ENCODE results near the gene ATF5.
"Not testable (repeated sequence)": the region's sequence is repeated elsewhere in the genome, so short reads cannot be mapped to it uniquely, and the experiment has no call there.

The ATF5 gene

DNA sequence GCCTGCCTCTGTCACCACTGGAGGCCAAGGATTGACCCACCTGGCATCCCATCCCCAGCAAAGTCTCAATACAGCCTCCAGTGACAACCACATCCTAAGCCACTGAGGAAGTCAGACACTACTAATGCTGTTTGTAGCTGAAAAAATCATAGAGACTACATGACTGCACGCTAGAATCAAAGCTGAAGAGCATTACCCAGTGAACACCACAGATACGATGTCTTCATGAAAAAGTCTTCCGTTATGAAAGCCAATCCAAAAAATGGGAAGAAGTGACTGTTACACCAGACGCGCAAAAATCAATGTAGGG lies 11.4 kb downstream of the ATF5 start:
- TF ChIP-seq ZFX (IDR thresholded peaks at IDR 0.05; ENCODE audit: borderline replicate concordance), result no peak
- TF ChIP-seq, protein P1, sequence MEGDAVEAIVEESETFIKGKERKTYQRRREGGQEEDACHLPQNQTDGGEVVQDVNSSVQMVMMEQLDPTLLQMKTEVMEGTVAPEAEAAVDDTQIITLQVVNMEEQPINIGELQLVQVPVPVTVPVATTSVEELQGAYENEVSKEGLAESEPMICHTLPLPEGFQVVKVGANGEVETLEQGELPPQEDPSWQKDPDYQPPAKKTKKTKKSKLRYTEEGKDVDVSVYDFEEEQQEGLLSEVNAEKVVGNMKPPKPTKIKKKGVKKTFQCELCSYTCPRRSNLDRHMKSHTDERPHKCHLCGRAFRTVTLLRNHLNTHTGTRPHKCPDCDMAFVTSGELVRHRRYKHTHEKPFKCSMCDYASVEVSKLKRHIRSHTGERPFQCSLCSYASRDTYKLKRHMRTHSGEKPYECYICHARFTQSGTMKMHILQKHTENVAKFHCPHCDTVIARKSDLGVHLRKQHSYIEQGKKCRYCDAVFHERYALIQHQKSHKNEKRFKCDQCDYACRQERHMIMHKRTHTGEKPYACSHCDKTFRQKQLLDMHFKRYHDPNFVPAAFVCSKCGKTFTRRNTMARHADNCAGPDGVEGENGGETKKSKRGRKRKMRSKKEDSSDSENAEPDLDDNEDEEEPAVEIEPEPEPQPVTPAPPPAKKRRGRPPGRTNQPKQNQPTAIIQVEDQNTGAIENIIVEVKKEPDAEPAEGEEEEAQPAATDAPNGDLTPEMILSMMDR (IDR thresholded peaks at IDR 0.05), result no peak
- H3K27ac ChIP-seq, result peak overlapping the region; percentile 35; the same call in 1 of the 2 replicates

DNA sequence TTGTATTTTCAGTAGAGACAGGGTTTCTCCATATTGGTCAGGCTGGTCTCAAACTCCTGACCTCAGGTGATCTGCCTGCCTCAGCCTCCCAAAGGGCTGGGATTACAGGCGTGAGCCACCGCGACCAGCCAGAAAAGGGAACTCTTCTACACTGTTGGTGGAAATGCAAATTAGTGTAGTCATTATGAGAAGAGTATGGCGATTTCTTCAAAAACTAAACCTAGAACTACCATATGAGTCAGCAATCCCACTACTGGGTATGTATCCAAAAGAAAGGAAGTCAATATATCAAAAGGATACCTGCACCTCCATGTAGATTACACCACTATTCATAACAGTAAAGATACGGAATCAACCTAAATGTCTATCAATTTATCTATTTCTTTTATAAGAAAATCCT lies 15.6 kb downstream of the ATF5 start:
- not testable (repeated sequence) for H3K27ac ChIP-seq

DNA sequence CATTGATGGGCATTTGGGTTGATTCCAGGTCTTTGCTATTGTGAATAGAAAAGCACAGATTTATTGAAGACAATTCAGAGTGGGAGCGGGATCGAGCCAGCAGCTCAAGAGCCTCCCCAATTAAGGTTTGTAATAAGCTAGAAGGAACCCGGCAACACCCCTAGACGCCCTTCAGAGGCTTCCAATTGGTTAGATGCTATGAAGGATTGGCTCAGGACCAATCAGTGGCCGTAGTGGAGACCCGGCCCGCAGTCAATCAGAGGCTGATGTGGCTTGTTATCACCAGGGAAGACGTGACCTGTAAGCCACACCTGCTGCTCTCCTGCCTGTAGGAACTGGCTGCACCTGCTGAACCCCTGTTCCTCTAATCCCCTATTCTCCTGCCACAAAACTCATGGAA lies 17.4 kb downstream of the ATF5 start:
- TF ChIP-seq, protein P1 (IDR thresholded peaks at IDR 0.05), result no peak
- TF ChIP-seq ZFX (IDR thresholded peaks at IDR 0.05; ENCODE audit: borderline replicate concordance), result no peak
- no peak overlapping the region for H3K27ac ChIP-seq

DNA sequence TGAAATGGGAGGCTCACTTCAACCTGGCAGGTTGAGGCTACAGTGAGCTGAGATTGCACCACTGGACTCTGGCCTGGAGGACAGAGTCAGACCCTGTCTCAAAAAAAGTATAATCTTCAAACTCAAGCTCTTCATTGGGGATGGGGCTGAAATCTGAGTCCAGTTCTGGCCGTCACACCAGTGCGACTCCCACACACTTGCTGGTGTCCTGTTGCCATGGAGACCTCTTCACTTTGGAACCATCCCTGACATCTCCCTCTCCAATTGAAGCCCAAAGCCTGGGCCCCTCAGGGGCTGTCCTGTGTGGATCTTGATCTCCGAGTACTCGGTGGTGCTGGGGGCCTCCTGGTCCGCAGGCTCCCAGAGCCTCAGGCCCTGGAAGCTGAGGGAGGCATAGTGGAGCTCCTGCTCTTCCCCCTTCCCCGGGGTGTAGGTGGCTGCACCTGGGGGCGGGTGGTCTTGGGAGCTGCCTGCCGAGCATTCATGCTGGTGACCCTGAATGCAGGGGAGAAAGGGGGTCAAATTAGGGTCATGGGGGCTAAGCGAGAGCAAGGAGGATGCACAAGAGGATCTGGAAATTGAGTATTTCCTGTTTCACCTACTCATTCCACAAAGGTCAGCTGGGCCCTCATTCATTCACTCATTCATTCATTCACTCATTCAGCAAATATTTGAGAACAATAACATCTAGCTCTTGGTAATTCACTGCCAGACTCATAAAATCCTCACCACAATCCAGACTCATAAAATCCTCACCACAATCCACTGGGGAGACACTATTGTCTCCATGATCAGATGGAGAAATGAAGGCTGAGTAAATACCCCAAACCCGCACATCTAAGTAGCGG lies 21.0 kb downstream of the ATF5 start:
- TF ChIP-seq, protein P1 (IDR thresholded peaks at IDR 0.05), result no peak
- TF ChIP-seq ZFX (IDR thresholded peaks at IDR 0.05; ENCODE audit: borderline replicate concordance), result no peak
- no peak overlapping the region for H3K27ac ChIP-seq

DNA sequence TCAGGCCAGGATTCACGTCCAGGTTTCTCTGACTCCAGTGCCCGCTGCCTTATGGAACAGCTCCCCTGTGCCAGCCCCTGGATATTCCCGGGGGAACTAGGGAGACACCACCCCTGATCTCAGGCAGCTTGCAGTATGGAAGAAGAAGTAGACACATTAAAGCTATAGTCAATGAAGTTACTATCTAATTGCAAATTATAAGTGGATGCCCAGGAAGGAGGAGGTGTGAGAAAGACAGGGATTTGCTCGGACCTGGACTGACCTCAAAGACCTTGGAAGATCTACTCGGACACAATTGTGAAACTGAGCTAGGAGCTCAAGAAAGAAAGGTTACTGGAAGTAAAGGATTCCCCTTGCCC lies 21.6 kb downstream of the ATF5 start:
- no peak overlapping the region for H3K27ac ChIP-seq
- TF ChIP-seq, protein P1 (IDR thresholded peaks at IDR 0.05), result no peak
- TF ChIP-seq ZFX (IDR thresholded peaks at IDR 0.05; ENCODE audit: borderline replicate concordance), result no peak

DNA sequence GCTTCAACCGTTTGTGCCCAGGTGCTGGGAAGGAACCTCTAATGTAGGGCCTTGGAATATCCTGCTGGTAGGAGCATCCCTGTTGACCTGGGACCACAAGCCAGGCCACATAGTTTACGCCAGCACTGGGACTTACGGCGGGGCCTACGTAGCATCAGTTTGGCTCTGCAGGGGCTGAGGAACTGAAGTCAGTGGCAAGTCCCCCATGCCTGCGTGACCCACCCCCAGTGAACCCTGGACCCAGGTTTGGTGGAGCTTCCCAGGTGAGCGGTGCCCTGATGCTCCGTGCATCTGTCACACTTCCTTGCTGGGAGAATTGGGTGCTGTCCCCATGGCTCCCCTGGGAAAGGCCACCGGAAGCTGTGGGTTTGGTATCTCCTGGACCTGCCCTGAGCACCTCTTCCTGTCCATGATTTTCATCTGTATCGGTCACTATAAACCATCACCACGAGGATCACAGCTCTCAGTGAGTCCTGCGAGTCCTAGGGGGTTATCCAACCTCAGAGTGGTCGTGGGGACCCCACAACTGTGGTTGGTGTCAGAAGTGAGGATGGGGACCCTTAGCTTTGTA lies 22.0 kb downstream of the ATF5 start:
- no peak overlapping the region for H3K27ac ChIP-seq
- TF ChIP-seq, protein P1 (IDR thresholded peaks at IDR 0.05), result no peak
- TF ChIP-seq ZFX (IDR thresholded peaks at IDR 0.05; ENCODE audit: borderline replicate concordance), result no peak

DNA sequence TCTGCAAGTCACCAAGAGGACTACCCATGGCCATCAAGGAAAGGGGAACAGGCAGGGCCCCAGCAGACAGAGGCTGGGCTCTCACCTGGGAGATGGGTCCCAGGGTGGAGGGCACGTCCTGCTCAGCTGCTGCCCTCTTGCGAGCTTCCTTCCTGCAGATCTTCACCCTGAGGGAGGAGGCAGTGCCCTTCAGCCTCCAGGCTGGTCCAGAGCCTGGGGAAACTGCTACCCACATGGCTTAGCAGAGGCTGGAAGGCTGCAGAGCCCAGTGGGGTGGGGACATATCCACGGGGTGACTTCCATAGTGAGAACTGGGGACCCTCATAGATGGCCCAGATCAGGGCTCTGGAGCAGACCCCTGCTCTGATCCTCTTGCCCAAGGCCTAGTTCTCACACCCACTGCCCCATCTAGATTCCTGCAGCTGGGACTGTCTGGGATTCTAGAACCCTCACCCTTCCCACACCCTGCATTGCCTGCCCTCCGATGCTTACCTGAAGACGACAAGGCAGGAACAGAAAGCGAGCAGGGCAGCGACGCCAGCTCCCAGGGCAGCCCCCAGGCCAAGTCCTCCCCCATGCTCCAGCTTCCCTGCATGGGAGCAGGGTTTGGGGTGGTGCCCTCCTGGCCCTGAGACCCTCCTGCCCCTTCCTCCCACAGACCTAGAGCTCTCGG lies 22.9 kb downstream of the ATF5 start:
- H3K27ac ChIP-seq, result no peak overlapping the region
- TF ChIP-seq, protein P1 (IDR thresholded peaks at IDR 0.05), result no peak
- TF ChIP-seq ZFX (IDR thresholded peaks at IDR 0.05; ENCODE audit: borderline replicate concordance), result no peak
